GM18873 (cell line): ENCODE data around the gene SNRPE.

Source experiments
- ATAC-seq: cut with Tn5 transposase; IDR thresholded peaks from one replicate; pipeline ENCODE4 v1.9.1; 2021; ENCODE audit warnings: mild to moderate bottlenecking, moderate library complexity, moderate number of reproducible peaks; ENCODE audit not compliant: unreplicated experiment, low FRiP score

Gene SNRPE

GRCh38 chr1:203873094-203873493, 11.7 kb downstream of the SNRPE start:
- ATAC-seq = no peak

GRCh38 chr1:203878422-203878821, 17.0 kb downstream of the SNRPE start:
- ATAC-seq = no peak

GRCh38 chr1:203880606-203881005, 19.2 kb downstream of the SNRPE start:
- no peak for ATAC-seq

GRCh38 chr1:203888807-203889251, 27.4 kb downstream of the SNRPE start:
- ATAC-seq = no peak

GRCh38 chr1:203891950-203892349, 30.6 kb downstream of the SNRPE start:
- ATAC-seq = no peak

- ATAC-seq = no peak
Measured at GRCh38 chr1:203898458-203899352, 37.3 kb downstream of the SNRPE start.

GRCh38 chr1:203899353-203899716, 37.9 kb downstream of the SNRPE start:
- no peak for ATAC-seq

GRCh38 chr1:203899869-203900714, 38.7 kb downstream of the SNRPE start:
- no peak for ATAC-seq

- no peak for ATAC-seq
Measured at GRCh38 chr1:203901581-203901980, 40.2 kb downstream of the SNRPE start.

GRCh38 chr1:203905275-203905674, 43.9 kb downstream of the SNRPE start:
- ATAC-seq = no peak

GRCh38 chr1:203906932-203907331, 45.5 kb downstream of the SNRPE start:
- ATAC-seq = no peak

- ATAC-seq = no peak
Measured at GRCh38 chr1:203907901-203908300, 46.5 kb downstream of the SNRPE start.

- ATAC-seq = no peak
Measured at GRCh38 chr1:203911806-203912205, 50.4 kb downstream of the SNRPE start.

- ATAC-seq = no peak
Measured at GRCh38 chr1:203913073-203913521, 51.7 kb downstream of the SNRPE start.

- ATAC-seq = no peak
Measured at GRCh38 chr1:203914292-203914691, 52.9 kb downstream of the SNRPE start.

GRCh38 chr1:203915811-203916210, 54.4 kb downstream of the SNRPE start:
- ATAC-seq = no peak

GRCh38 chr1:203916756-203917155, 55.4 kb downstream of the SNRPE start:
- ATAC-seq = no peak
